Measurements from ENCODE around the gene EIF3B.
"Not testable (repeated sequence)": the region's sequence is repeated elsewhere in the genome, so short reads cannot be mapped to it uniquely, and the experiment has no call there.

EIF3B gene

DNA sequence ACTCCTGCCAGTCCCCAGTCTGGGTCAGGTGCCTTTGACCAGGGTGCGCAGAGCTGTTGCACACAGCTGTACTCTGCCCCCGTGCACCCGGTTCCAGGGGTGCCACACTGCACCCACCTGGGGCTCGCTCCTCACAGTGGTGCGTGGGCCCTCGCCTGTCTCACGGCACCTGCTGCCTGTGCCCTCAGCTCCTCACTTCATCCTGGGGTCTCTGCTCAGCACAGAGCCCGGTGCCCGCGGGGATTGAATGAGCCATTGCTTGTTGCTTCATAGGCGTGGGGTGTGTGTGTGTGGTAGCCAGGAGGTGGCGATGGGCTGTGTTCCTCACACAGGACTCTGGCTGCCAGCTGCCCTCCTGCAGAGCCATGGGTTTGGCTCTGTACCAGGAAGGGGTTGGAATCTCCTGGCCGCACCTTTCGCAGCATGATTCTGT is 18.5 kb downstream of the EIF3B start:
- Histone ChIP-seq H3K27ac (no peak overlapping the region), H3K4me3 (no peak overlapping the region)
- TF ChIP-seq, protein P1, sequence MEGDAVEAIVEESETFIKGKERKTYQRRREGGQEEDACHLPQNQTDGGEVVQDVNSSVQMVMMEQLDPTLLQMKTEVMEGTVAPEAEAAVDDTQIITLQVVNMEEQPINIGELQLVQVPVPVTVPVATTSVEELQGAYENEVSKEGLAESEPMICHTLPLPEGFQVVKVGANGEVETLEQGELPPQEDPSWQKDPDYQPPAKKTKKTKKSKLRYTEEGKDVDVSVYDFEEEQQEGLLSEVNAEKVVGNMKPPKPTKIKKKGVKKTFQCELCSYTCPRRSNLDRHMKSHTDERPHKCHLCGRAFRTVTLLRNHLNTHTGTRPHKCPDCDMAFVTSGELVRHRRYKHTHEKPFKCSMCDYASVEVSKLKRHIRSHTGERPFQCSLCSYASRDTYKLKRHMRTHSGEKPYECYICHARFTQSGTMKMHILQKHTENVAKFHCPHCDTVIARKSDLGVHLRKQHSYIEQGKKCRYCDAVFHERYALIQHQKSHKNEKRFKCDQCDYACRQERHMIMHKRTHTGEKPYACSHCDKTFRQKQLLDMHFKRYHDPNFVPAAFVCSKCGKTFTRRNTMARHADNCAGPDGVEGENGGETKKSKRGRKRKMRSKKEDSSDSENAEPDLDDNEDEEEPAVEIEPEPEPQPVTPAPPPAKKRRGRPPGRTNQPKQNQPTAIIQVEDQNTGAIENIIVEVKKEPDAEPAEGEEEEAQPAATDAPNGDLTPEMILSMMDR (IDR thresholded peaks at IDR 0.05), result no peak

DNA sequence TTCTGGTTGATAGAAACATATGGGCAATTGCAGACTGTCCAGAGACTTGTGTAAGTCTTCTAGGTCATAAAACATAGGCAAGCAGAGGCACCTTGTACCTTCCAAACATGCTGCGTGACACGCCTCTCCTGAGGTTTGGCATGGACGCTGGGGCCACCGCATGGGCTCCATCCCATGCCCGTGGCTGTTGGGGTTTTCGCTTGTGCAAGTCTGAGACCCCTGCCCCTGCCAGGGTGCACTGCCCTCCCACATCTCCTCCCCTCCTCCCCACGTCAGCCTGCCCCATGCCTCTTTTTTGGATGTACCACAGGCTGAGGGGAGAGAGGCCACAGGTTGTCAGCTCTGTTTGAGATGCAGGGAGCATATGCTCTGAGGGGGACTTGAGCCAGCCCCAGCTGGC is 19.0 kb downstream of the EIF3B start:
- no peak overlapping the region for H3K27ac ChIP-seq
- DNase-seq (ENCODE audit: low spot score), result no peak
- H3K4me3 ChIP-seq, result no peak overlapping the region
- TF ChIP-seq, protein P1 (IDR thresholded peaks at IDR 0.05), result no peak

More for the DNA sequence above, 18.5 kb downstream of the EIF3B start:
- no peak for DNase-seq (ENCODE audit: low spot score)

DNA sequence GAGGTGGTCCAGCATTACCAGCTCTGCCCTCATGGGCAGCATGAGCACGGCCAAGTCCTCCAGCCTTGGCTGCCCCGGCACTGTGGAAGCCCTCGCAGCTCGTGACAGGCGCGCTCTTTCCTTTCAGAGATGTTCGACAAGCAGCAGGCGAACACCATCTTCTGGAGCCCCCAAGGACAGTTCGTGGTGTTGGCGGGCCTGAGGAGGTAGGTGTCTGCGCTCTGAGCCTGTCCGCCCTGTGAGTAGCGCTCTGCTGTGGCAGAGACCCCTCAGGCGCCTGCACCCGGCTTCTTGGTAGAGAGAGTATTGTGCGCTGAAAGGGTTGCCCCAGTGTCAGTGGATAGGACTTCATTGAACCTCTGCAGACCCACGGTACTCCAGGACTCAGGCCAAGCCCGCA is 19.8 kb downstream of the EIF3B start:
- DNase-seq (ENCODE audit: low spot score), result no peak
- TF ChIP-seq, protein P1 (IDR thresholded peaks at IDR 0.05), result no peak
- H3K4me3 ChIP-seq, result no peak overlapping the region
- H3K27ac ChIP-seq, result no peak overlapping the region

DNA sequence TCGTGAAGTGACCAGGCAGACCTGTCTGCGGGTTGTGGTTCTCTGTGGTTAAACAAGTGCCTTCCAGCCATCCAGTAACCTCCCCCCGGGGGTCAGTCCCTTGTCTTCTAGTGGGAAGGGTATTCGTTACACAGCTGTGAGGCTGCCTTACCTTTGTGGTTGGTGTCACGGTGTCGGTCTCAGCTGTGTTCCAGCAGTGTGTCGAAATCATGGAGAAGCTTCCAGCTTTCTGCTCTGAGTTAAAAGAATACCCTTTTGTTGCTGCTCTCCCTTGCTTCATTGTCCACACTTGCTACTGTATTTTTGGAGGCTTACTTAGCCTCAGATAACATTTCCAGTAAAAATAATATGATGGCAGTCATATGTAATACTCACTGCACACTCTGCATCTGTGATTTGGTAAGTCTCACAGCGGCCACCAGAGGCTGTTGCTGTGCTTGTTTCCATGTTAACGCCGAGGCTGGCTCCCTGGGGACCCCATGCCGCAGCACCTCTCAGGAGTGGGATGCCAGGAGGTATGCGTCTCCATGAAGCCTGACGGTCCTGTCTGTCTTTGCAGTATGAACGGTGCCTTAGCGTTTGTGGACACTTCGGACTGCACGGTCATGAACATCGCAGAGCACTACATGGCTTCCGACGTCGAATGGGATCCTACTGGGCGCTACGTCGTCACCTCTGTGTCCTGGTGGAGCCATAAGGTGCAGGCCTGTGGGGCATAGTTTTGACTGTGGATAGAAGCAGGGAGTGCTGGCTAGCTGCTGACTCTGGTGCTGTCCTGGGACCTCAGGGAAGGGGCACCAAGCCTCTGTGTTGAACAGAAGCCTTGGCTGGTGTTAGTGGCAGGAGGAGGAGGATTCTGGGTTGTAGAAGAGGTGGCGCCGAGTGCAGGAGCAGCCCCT is 20.5 kb downstream of the EIF3B start:
- no peak for DNase-seq (ENCODE audit: low spot score)
- TF ChIP-seq, protein P1 (IDR thresholded peaks at IDR 0.05), result no peak
- Histone ChIP-seq H3K27ac (no peak overlapping the region), H3K4me3 (no peak overlapping the region)

DNA sequence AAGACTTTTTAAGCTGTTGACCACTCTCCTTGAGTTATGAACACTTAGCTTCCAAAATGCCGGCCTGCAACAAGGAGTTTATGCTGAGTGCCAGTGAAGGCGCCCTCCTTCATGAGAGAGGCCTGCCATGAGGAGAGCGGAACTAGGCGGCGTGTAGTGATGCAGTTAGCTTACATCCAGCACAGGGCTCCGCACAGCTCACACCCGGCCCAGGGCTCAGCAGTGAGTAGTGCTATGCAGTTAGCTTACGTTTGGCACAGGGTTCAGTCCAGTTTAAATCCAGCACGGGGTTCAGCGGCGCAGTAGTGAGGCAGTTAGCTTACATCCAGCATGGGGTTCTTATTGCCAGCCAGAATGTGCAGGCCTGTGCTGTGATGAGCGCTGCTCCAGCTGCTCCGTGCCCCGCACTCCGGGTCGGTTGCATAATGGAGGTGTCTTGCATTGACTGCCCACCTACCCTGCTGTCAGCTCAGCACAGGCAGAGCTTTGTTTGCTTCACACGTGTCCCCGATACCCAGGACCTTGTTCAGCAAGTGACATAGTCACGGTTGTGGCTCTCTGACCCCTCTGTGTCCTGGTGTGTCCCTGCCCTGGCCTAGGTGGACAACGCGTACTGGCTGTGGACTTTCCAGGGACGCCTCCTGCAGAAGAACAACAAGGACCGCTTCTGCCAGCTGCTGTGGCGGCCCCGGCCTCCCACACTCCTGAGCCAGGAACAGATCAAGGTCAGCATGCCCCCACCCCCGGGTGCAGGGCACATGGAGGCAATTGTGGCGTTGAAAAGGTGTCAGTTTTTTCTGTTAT is 21.9 kb downstream of the EIF3B start:
- DNase-seq (ENCODE audit: low spot score), result no peak
- TF ChIP-seq, protein P1 (IDR thresholded peaks at IDR 0.05), result no peak
- H3K27ac ChIP-seq, result no peak overlapping the region
- H3K4me3 ChIP-seq, result no peak overlapping the region

DNA sequence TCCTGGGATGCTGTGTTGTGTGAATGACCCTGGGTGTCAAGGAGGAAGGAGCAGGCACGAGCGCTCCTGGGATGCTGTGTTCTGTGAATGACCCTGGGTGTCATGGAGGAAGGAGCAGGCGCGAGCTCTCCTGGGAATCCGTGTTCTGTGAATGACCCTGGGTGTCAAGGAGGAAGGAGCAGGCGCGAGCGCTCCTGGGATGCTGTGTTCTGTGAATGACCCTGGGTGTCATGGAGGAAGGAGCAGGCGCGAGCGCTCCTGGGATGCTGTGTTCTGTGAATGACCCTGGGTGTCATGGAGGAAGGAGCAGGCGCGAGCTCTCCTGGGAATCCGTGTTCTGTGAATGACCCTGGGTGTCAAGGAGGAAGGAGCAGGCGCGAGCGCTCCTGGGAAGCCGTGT is 22.9 kb downstream of the EIF3B start:
- not testable (repeated sequence) for H3K4me3 ChIP-seq; DNase-seq (ENCODE audit: low spot score); H3K27ac ChIP-seq

DNA sequence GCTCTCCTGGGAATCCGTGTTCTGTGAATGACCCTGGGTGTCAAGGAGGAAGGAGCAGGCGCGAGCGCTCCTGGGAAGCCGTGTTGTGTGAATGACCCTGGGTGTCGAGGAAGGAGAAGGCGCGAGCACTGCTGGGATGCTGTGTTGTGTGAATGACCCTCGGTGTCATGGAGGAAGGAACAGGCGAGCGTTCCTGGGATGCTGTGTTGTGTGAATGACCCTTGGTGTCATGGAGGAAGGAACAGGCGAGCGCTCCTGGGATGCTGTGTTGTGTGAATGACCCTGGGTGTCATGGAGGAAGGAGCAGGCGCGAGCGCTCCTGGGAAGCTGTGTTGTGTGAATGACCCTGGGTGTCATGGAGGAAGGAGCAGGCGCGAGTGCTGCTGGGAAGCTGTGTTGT is 23.5 kb downstream of the EIF3B start:
- H3K4me3 ChIP-seq; H3K27ac ChIP-seq; DNase-seq (ENCODE audit: low spot score): not testable (repeated sequence)

DNA sequence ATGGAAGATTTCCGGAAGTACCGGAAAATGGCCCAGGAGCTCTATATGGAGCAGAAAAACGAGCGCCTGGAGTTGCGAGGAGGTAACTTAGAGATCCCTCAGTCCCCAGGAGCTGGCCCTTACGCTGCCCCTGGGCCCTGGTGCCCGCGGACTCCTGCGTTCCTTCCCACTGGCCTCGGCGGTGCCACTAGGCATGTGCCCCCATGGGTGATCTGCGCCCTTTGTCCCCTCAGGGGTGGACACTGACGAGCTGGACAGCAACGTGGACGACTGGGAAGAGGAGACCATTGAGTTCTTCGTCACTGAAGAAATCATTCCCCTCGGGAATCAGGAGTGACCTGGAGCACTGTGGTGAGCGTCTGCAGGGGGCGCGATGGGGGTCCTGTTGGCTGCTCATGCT is 24.5 kb downstream of the EIF3B start:
- no peak for DNase-seq (ENCODE audit: low spot score)
- H3K27ac ChIP-seq, result no peak overlapping the region
- TF ChIP-seq, protein P1 (IDR thresholded peaks at IDR 0.05), result no peak
- no peak overlapping the region for H3K4me3 ChIP-seq

All from coronary artery (tissue), 2 donors.